IPS-NIHi11 (cell line): ENCODE data around the gene SUPT20HL1.
"Not testable (repeated sequence)": the region's sequence is repeated elsewhere in the genome, so short reads cannot be mapped to it uniquely, and the experiment has no call there.

Experiments used
- DNase-seq: peaks from one replicate; pipeline ENCODE4 v3.0.0; 2012; ENCODE audit warnings: mixed read lengths, low spot score

Gene SUPT20HL1

DNA sequence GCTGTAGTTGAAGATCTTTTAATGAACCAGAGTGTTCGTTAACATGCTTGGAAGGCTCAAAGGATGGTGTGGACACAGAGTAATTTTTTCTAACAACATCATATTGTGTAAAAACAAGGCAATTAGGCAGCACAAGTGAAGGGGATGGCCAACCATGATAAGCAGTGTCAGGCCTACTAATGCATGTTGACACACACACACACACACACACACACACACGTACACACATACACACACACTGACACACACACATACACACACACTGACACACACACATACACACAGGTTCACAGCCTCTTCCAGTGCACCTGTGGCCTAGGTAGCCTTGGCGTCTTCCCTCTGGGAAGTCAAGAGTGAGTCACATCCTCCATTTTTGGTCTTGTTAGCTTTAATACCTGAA is at the start of gene SUPT20HL1:
Gene SUPT20HL1, plus strand, starts transcription at position 368 of the 400 bp plus-strand sequence. CDS start 2,122 bp downstream, outside the sequence.
- no peak for DNase-seq

DNA sequence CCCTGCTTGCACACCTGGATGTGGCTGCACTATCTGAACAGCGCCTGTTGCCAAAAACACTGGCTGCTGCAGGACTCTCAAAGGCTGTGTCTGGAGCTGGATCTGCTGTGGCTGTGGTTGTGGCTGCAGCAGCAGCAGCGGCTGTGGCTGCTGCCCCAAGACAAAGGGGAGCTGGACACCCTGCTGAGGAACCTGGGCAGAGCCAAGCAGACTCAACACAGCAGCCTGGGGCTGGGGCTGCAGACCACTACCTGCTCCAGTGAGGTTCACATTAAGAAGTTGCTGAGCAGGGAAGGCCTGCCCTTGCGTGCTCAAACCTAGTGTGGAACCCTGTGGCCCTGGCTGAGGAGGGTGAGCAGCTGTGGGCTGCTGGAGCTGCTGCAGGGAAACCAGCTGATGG is 49.5 kb upstream of the SUPT20HL1 start:
- peak; percentile 11 for DNase-seq

DNA sequence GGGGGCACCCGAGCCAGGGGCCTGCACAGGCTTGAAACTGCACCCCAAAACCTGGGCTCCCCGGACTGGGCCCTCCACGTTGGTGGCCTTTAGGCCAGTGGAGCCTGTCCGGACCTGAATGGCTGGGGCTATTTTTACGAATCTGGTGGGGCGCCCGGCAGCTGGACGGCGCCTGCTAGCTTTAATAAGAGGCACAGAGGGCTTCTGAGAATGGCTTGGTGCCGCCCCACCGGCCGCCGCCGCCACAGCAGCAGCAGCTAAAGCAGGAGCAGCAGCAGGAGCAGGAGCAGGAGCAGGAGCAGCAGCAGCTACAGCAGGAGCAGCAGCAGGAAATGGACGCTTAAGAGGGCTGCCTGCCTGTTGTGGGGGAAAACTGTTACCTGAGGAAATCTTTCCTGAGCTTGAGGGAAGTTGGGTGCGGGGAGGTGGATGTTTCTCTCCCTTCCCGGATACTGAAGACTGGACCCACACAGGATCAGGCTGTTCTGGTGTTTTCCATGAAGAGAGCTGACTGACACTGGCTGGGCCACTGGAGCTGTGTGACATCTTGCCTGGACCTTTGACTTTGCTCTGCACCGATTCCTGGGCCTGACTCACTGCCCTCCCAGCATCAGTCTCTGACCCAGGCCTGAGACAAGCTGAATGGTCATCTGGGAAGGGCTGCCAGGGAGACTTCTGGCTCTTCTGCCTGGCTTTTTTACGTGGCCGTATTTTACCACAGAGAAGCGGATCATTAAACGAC is 48.8 kb upstream of the SUPT20HL1 start:
- DNase-seq, result not testable (repeated sequence)

DNA sequence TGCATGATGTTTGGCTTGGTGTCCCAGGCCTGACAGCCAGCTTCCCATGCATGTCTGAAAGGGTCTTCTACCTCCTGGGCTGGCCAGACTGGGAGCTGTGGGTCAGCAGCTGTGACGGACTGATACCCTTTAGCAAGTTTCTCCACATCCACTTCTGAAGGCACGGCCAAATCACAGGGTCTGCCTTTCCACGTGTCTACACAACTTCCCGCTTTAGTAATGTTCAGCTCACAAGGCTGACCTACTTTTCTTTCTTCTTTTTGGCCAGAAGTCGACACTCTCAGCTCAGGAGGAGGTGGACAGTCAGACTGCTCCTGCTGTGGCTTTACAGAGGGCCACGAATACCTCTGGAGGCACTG is 48.2 kb upstream of the SUPT20HL1 start:
- DNase-seq, result not testable (repeated sequence)

DNA sequence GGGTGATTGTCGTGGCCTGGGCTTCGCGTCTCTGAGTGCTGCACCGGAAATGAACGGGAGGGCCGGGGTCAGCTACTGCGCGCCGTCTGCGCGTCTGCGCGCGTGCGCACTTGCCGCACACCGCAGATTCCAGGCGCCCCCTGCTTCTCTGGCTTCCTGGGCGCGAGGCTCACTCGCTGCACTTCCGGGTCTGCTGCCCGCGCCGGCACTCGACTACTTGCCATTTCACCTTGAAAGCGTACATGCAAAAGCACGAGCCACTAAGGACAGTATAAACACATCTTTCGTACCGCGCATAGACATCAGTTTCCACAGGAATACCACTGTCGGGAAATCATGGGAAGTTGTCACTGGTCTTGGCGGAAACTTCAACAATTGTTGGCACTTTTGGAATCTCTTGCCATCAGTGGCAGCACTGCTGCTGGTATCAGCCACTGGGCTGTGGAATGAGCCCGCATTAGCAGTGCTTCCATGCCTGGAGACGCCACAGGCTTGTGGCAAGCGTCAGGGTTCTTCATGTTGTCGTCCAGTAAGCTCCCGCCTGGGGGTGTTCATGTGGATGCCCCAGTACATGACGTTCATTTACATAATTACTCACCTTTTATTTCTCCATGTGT is 46.3 kb upstream of the SUPT20HL1 start, which contains the start of gene SUPT20HL2:
Gene SUPT20HL2, minus strand, starts transcription at position 51 of the 617 bp plus-strand sequence. CDS start 754 bp downstream, outside the sequence.
- no peak for DNase-seq

- DNase-seq, result no peak
Observed at GRCh38 chrX:24316111-24316510, 44.3 kb upstream of the SUPT20HL1 start.

- DNase-seq, result no peak
Observed at GRCh38 chrX:24317567-24317966, 42.9 kb upstream of the SUPT20HL1 start.

DNA sequence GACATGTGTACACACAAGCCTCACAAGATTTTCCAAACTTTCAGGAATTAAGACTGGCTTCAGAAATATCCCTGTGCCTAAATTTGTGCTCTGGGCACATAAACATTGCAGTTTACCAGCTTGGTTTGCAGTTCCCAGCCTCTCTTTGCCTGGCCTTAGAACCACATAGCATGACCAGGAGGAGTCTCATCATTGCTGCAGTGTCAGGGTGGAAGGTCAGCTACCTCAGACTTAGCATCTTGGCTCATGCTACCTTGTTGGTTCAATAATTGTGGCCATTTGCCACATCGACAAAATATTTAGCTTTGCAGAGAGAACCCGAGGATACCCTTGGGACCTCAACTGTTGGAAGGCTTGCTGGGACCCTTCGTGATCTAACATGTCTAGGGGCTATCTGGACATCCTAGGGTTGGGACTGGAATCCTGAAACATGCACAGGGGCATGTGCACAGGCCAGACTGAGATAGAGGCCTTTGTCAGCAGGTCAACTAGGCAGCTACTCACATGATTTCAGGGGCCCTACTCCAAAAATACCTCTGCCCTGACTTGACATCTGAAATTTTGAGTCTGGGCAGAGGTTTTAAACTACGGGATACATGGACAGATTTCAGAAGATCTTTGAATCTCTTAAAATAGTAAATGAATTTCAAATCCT is 38.6 kb upstream of the SUPT20HL1 start:
- DNase-seq, result no peak

GRCh38 chrX:24325231-24325630 is 35.2 kb upstream of the SUPT20HL1 start:
- no peak for DNase-seq

- no peak for DNase-seq
Observed at GRCh38 chrX:24332878-24333277, 27.6 kb upstream of the SUPT20HL1 start.

- no peak for DNase-seq
Observed at GRCh38 chrX:24333371-24333770, 27.1 kb upstream of the SUPT20HL1 start.

DNA sequence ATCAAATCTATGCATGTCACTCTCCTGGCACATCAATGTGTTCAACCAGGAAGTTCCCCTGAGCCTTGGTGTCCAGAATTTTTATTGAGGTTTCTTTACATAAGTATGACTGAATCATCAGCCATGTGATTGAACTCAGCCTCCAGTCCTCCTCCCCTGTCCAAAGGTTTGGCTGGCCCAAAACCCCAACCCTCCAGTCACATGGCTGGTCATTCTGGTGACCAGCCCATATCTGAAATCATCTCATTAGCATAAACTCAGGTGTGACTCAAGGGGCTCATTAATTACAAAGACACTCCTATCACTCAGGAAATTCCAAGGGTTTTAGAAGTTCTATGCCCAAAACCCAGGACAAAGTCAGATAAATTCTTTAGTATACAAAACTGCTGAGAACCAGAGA is 26.0 kb upstream of the SUPT20HL1 start:
- DNase-seq, result no peak

GRCh38 chrX:24335871-24336270 is 24.6 kb upstream of the SUPT20HL1 start:
- DNase-seq, result no peak

- DNase-seq, result no peak
Observed at GRCh38 chrX:24339911-24340310, 20.5 kb upstream of the SUPT20HL1 start.

GRCh38 chrX:24340501-24340900 is 19.9 kb upstream of the SUPT20HL1 start:
- DNase-seq, result no peak

GRCh38 chrX:24341795-24342194 is 18.6 kb upstream of the SUPT20HL1 start:
- DNase-seq, result no peak

DNA sequence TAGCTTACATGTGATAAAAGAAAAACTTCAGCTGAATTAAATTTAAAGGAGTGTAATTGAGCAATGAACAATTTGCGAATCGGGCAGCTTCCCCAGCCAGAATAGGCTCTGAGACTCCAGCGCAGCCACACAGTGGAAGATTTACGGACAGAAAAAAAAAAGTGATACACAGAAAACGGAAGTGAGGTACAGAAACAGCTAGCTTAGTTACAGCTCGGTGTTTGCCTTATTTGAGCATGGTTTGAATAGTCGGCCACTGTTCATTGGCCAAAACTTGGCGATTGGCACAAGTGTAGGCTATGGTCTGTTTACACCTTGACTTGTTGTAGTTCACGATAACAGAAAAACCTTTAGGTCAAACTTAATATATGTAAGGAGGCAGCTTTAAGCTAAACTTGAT is 16.7 kb upstream of the SUPT20HL1 start:
- DNase-seq, result no peak

GRCh38 chrX:24347881-24348280 is 12.6 kb upstream of the SUPT20HL1 start:
- no peak for DNase-seq

DNA sequence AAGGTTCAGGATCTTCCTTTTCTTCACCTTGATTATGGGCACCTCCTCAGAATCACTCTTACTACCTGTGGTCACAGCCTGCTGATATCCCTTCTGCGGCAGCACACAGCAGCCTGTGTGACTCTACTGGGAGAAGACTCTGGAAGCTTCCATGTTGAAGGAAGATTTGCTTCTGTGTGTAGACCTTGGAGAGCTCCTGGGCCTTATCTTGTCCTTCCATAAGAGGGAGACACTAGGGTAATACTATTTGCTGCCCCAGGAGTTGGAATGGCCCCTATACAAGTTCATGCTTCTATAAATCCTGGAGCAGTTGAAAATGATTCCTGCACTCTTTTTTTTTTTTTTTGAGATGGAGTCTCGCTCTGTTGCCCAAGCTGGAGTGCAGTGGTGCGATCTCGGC is 10.2 kb upstream of the SUPT20HL1 start:
- no peak for DNase-seq

GRCh38 chrX:24355095-24355494 is 5.3 kb upstream of the SUPT20HL1 start:
- no peak for DNase-seq

DNA sequence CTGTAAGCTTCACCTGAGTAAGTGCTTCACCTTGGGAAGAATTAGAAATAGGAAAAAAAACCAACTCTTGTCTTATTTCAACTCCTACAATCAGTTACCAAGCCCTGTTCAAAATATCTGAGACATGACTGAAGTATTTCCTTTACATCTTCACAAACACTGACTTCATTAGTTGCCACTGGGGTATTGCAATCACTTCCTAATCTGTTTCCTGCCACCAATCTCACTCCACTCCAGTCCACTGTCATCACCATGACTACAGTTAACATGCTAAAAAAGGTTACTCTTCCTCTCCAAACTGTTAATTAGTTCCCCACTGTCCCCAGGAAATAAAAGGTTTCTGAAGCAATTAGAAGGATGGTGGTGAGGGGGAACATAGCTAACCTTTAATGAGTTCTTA is 3.3 kb upstream of the SUPT20HL1 start:
- no peak for DNase-seq

- DNase-seq, result not testable (repeated sequence)
Observed at GRCh38 chrX:24362089-24362745, 1.8 kb downstream of the SUPT20HL1 start.
